SK-N-SH treated with all-trans-retinoic acid at 6 μM for 48 hours (cell line): ENCODE measurements around the gene RNF169.

Experiments used
- ARNTL ChIP-seq: fragments of 450-650 bp; formaldehyde crosslinking; IDR thresholded peaks from 2 replicates; pipeline ENCODE4 v1.5.0; 2020; ENCODE audit warnings: low read depth, mild to moderate bottlenecking, moderate library complexity, borderline replicate concordance
- BACH2 ChIP-seq: fragments of 250-450 bp; sonication (Bioruptor Pico); IDR thresholded peaks from 2 replicates; pipeline ENCODE4 v1.9.0; 2021; ENCODE audit warnings: mild to moderate bottlenecking, borderline replicate concordance
- CSDC2 ChIP-seq: fragments of 250-450 bp; sonication (Bioruptor Pico); IDR thresholded peaks from 2 replicates; pipeline ENCODE4 v1.5.0; 2020; ENCODE audit warnings: mild to moderate bottlenecking, moderate library complexity
- ISL1 ChIP-seq: fragments of 250-450 bp; sonication (Bioruptor Pico); IDR thresholded peaks from 2 replicates; pipeline ENCODE4 v2.1.2; 2022; ENCODE audit warnings: mild to moderate bottlenecking, moderate library complexity
- PPARA ChIP-seq: fragments of 250-450 bp; sonication (Bioruptor Pico); IDR thresholded peaks from 2 replicates; pipeline ENCODE4 v1.5.0; 2020; ENCODE audit warnings: mild to moderate bottlenecking, borderline replicate concordance
- SNAI2 ChIP-seq: fragments of 250-450 bp; sonication (Bioruptor Pico); IDR thresholded peaks from 2 replicates; pipeline ENCODE4 v1.5.0; 2020; ENCODE audit warnings: mild to moderate bottlenecking, moderate library complexity
- TCF4 ChIP-seq: fragments of 250-450 bp; sonication (Bioruptor Pico); IDR thresholded peaks from 2 replicates; pipeline ENCODE4 v1.8.0; 2021; ENCODE audit warnings: mild to moderate bottlenecking, moderate library complexity, borderline replicate concordance
- ZC3H10 ChIP-seq: fragments of 250-450 bp; sonication (Bioruptor Pico); IDR thresholded peaks from 2 replicates; pipeline ENCODE4 v1.5.1; 2021; ENCODE audit warnings: mild to moderate bottlenecking, moderate library complexity
- ZFP3 ChIP-seq: fragments of 250-450 bp; sonication (Bioruptor Pico); IDR thresholded peaks from 2 replicates; pipeline ENCODE4 v1.5.0; 2020; ENCODE audit warnings: mild to moderate bottlenecking, moderate library complexity
- ZNF70 ChIP-seq: fragments of 450-650 bp; formaldehyde crosslinking; IDR thresholded peaks from 2 replicates; pipeline ENCODE4 v1.5.0; 2020; ENCODE audit warnings: mild to moderate bottlenecking, moderate library complexity
- ZNF8 ChIP-seq: fragments of 450-650 bp; formaldehyde crosslinking; IDR thresholded peaks from 2 replicates; pipeline ENCODE4 v1.5.0; 2020; ENCODE audit warnings: mild to moderate bottlenecking, moderate library complexity
- TF ChIP-seq, protein P1 (sequence below): fragments of 250-450 bp; sonication (Bioruptor Pico); IDR thresholded peaks from 2 replicates; pipeline ENCODE4 v1.8.0; 2020; ENCODE audit warnings: mild to moderate bottlenecking, moderate library complexity, borderline replicate concordance
- TF ChIP-seq, protein P2 (sequence below): fragments of 250-450 bp; sonication (Bioruptor Pico); IDR thresholded peaks from 2 replicates; pipeline ENCODE4 v1.5.1; 2020; ENCODE audit warnings: low read depth, mild to moderate bottlenecking, moderate library complexity
- TF ChIP-seq, protein P3 (sequence below): fragments of 250-450 bp; sonication (Bioruptor Pico); IDR thresholded peaks from 2 replicates; pipeline ENCODE4 v1.5.0; 2020; ENCODE audit warnings: mild to moderate bottlenecking, moderate library complexity

DNA sequence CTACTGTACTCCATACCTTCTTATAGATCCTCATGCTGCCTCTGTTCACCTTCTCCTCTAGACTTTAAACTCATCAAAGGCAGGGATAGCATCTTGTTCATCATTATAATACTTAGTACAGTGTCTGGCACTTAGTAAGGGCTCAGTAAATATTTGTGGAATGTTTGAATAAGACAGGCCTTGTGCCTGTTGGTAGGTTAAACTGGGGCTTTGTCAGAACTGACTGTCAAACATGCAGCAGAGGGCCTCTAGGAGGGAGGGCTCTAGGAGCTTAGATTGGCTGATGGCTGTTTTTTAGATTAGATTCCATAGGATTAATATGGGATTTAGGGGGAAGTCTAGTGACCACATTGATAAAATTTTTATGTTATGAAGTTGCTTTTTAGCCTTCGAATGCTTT, 70.8 kb downstream of the RNF169 start:
- TF ChIP-seq TCF4 (CRISPR knock-in tag) (no peak), ZC3H10 (CRISPR knock-in tag) (no peak), ZFP3 (no peak), ZNF8 (no peak), CSDC2 (CRISPR knock-in tag) (no peak), SNAI2 (CRISPR knock-in tag) (no peak), ZNF70 (no peak), PPARA (CRISPR knock-in tag) (no peak), BACH2 (CRISPR knock-in tag) (no peak), ISL1 (CRISPR knock-in tag) (no peak), ARNTL (CRISPR knock-in tag) (no peak)
- TF ChIP-seq, protein P1, sequence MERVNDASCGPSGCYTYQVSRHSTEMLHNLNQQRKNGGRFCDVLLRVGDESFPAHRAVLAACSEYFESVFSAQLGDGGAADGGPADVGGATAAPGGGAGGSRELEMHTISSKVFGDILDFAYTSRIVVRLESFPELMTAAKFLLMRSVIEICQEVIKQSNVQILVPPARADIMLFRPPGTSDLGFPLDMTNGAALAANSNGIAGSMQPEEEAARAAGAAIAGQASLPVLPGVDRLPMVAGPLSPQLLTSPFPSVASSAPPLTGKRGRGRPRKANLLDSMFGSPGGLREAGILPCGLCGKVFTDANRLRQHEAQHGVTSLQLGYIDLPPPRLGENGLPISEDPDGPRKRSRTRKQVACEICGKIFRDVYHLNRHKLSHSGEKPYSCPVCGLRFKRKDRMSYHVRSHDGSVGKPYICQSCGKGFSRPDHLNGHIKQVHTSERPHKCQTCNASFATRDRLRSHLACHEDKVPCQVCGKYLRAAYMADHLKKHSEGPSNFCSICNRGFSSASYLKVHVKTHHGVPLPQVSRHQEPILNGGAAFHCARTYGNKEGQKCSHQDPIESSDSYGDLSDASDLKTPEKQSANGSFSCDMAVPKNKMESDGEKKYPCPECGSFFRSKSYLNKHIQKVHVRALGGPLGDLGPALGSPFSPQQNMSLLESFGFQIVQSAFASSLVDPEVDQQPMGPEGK (CRISPR knock-in tag), result no peak
- TF ChIP-seq, protein P2, sequence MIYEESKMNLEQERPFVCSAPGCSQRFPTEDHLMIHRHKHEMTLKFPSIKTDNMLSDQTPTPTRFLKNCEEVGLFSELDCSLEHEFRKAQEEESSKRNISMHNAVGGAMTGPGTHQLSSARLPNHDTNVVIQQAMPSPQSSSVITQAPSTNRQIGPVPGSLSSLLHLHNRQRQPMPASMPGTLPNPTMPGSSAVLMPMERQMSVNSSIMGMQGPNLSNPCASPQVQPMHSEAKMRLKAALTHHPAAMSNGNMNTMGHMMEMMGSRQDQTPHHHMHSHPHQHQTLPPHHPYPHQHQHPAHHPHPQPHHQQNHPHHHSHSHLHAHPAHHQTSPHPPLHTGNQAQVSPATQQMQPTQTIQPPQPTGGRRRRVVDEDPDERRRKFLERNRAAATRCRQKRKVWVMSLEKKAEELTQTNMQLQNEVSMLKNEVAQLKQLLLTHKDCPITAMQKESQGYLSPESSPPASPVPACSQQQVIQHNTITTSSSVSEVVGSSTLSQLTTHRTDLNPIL (CRISPR knock-in tag), result no peak
- TF ChIP-seq, protein P3, sequence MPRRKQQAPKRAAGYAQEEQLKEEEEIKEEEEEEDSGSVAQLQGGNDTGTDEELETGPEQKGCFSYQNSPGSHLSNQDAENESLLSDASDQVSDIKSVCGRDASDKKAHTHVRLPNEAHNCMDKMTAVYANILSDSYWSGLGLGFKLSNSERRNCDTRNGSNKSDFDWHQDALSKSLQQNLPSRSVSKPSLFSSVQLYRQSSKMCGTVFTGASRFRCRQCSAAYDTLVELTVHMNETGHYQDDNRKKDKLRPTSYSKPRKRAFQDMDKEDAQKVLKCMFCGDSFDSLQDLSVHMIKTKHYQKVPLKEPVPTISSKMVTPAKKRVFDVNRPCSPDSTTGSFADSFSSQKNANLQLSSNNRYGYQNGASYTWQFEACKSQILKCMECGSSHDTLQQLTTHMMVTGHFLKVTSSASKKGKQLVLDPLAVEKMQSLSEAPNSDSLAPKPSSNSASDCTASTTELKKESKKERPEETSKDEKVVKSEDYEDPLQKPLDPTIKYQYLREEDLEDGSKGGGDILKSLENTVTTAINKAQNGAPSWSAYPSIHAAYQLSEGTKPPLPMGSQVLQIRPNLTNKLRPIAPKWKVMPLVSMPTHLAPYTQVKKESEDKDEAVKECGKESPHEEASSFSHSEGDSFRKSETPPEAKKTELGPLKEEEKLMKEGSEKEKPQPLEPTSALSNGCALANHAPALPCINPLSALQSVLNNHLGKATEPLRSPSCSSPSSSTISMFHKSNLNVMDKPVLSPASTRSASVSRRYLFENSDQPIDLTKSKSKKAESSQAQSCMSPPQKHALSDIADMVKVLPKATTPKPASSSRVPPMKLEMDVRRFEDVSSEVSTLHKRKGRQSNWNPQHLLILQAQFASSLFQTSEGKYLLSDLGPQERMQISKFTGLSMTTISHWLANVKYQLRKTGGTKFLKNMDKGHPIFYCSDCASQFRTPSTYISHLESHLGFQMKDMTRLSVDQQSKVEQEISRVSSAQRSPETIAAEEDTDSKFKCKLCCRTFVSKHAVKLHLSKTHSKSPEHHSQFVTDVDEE (CRISPR knock-in tag), result no peak
